CD14-positive monocyte (primary cell): Measurements from ENCODE around the gene RPS6KB2. TPM values are rescaled to one million over a fixed set of nuclear protein-coding genes. Genes with fewer than 3 reads are reported as not detected.
"Not testable (repeated sequence)": the region's sequence is repeated elsewhere in the genome, so short reads cannot be mapped to it uniquely, and the experiment has no call there.

Experiments used
- DNase-seq, 3 donors: peaks; one replicate each; pipeline ENCODE4 v3.0.0-alpha.2; 2011 to 2022
- H2AFZ ChIP-seq: 2 replicates; pipeline ENCODE4 v1.6.0; 2012; ENCODE audit warnings: mild to moderate bottlenecking, low read depth, low read length, inconsistent platforms; ENCODE audit not compliant: insufficient read depth, poor library complexity, severe bottlenecking
- H3K27ac ChIP-seq, 2 donors: 1 replicate in 1 of 2; 2 replicates in 1 of 2; pipeline ENCODE4 v1.5.1; 2012 to 2013; ENCODE audit warnings: low read length in 2 of 2, control low read depth in 1 of 2, inconsistent platforms in 1 of 2, low read depth in 1 of 2, mild to moderate bottlenecking in 1 of 2
- H3K27me3 ChIP-seq, 2 donors: one replicate each; pipeline versions ENCODE4 v1.6.0 to v1.6.1; 2011 to 2013; ENCODE audit warnings: low read length in 2 of 2; ENCODE audit not compliant: control insufficient read depth in 2 of 2, insufficient read depth in 2 of 2
- H3K36me3 ChIP-seq, 2 donors: replicated peaks in 1 of 2; 1 replicate in 1 of 2; 2 replicates in 1 of 2; pipeline versions ENCODE4 v1.5.1 to v1.6.1; 2012 to 2013; ENCODE audit warnings: low read length in 2 of 2, control low read depth in 1 of 2, inconsistent platforms in 1 of 2, mild to moderate bottlenecking in 1 of 2; ENCODE audit not compliant: insufficient read depth in 2 of 2, control insufficient read depth in 1 of 2
- H3K4me1 ChIP-seq, 2 donors: 1 replicate in 1 of 2; 2 replicates in 1 of 2; pipeline versions ENCODE4 v1.5.1 to v1.6.1; 2012 to 2013; ENCODE audit warnings: low read length in 2 of 2, control low read depth in 1 of 2, inconsistent platforms in 1 of 2, mild to moderate bottlenecking in 1 of 2, moderate library complexity in 1 of 2; ENCODE audit not compliant: insufficient read depth in 2 of 2, control insufficient read depth in 1 of 2
- H3K4me2 ChIP-seq: replicated peaks from 2 replicates; pipeline ENCODE3; 2012; ENCODE audit warnings: low read length, moderate library complexity, mild to moderate bottlenecking; ENCODE audit not compliant: poor library complexity, severe bottlenecking; ENCODE audit errors: extremely low read depth
- H3K4me3 ChIP-seq, 3 experiments: fragments of 200-600 bp in 1 of 3; sonication (generic) in 1 of 3; replicated peaks in 1 of 3; 1 replicate in 2 of 3; 2 replicates in 1 of 3; pipeline ENCODE4 v1.5.1; 2011 to 2013; ENCODE audit warnings: low read length in 3 of 3, mild to moderate bottlenecking in 3 of 3, control low read depth in 2 of 3, low read depth in 2 of 3, inconsistent platforms in 1 of 3, moderate library complexity in 1 of 3
- H3K79me2 ChIP-seq: 2 replicates; pipeline ENCODE4 v1.6.0; 2012; ENCODE audit warnings: mild to moderate bottlenecking, control low read depth, inconsistent platforms, low read length, moderate library complexity; ENCODE audit not compliant: insufficient read depth
- H3K9ac ChIP-seq: 2 replicates; pipeline ENCODE4 v1.6.0; 2017; ENCODE audit warnings: low read length, mild to moderate bottlenecking; ENCODE audit not compliant: insufficient read depth, poor library complexity, severe bottlenecking
- H3K9me3 ChIP-seq, 2 donors: replicated peaks in 1 of 2; 1 replicate in 1 of 2; 2 replicates in 1 of 2; pipeline versions ENCODE4 v1.5.1 to v1.6.1; 2012 to 2013; ENCODE audit warnings: low read length in 2 of 2, control low read depth in 1 of 2; ENCODE audit not compliant: control insufficient read depth in 1 of 2, insufficient read depth in 1 of 2
- H4K20me1 ChIP-seq: 2 replicates; pipeline ENCODE4 v1.6.0; 2012; ENCODE audit warnings: mild to moderate bottlenecking, low read length, control low read depth, moderate library complexity; ENCODE audit not compliant: insufficient read depth
- H3K27ac Mint-ChIP-seq, 7 donors: one replicate each; pipeline ENCODE4 v1.8.0; 2020; ENCODE audit warnings: mild to moderate bottlenecking in 7 of 7, mixed read lengths in 7 of 7, moderate library complexity in 6 of 7, inconsistent platforms in 2 of 7
- H3K27me3 Mint-ChIP-seq, 3 donors: one replicate each; pipeline ENCODE4 v1.8.0; 2021 to 2022; ENCODE audit warnings: low read depth in 3 of 3, mild to moderate bottlenecking in 3 of 3, mixed read lengths in 3 of 3, moderate library complexity in 3 of 3, inconsistent platforms in 1 of 3
- H3K36me3 Mint-ChIP-seq, 2 donors: one replicate each; pipeline ENCODE4 v1.8.0; 2020; ENCODE audit warnings: mixed read lengths in 2 of 2, inconsistent platforms in 1 of 2, mild to moderate bottlenecking in 1 of 2
- H3K4me1 Mint-ChIP-seq: one replicate; pipeline ENCODE4 v1.8.0; 2020; ENCODE audit warnings: mild to moderate bottlenecking, mixed read lengths
- H3K4me3 Mint-ChIP-seq, 2 donors: one replicate each; pipeline ENCODE4 v1.8.0; 2020; ENCODE audit warnings: mild to moderate bottlenecking in 2 of 2, mixed read lengths in 2 of 2, moderate library complexity in 1 of 2
- H3K9me3 Mint-ChIP-seq, 7 donors: one replicate each; pipeline ENCODE4 v1.8.0; 2020 to 2022; ENCODE audit warnings: mixed read lengths in 7 of 7, mild to moderate bottlenecking in 6 of 7, moderate library complexity in 6 of 7, inconsistent platforms in 2 of 7
- WGBS: methylation state at CpG from one replicate; pipeline ENCODE4 v1.1.5; 2013; ENCODE audit warnings: missing lambda C conversion rate; ENCODE audit not compliant: insufficient coverage; 5-methylcytosine and 5-hydroxymethylcytosine counted together
- intact Hi-C, 2 donors: fragments of 100-400 bp; cut with micrococcal nuclease; formaldehyde crosslinking; loops; one replicate each; pipeline versions ENCODE4 v1.15.0 to v1.15.1; 2023
- polyA plus RNA-seq, 3 donors: library from polyadenylated mRNA; depleted of rRNA in 1 of 3; unstranded in 2 of 3; stranded (reverse) in 1 of 3; fragments of 300-500 nt in 2 of 3; fragments of >200 nt in 1 of 3; fragmentation: Illumina TruSeq in 2 of 3; gene quantifications; 1 replicate in 2 of 3; 2 replicates in 1 of 3; pipeline ENCODE4 v1.2.3, GENCODE V29; 2012 to 2021
- TF ChIP-seq, protein P1 (sequence below): fragments of 200-600 bp; IDR thresholded peaks from one replicate; pipeline ENCODE4 v1.8.0; 2022; ENCODE audit warnings: antibody characterized with exemption, mild to moderate bottlenecking

Gene RPS6KB2
- polyA plus RNA-seq, 3 donors: 51.6 to 101 (median 53.8) TPM

- H4K20me1 ChIP-seq: no peaks in the 10 kb centered on the region
- H3K79me2 ChIP-seq: peaks cover 7% of the 10 kb centered on the region
- peak overlapping the region; percentile 87 for H3K9ac ChIP-seq
- H3K4me2 ChIP-seq: peak overlapping the region; percentile 97
- peak overlapping the region; percentile 80 to 85 (median 82) for H3K4me3 ChIP-seq
- Mint-ChIP-seq H3K4me1 (peaks cover 39% of the 10 kb centered on the region), H3K9me3 (peaks cover 0 to 2% (median 0%) of the 10 kb centered on the region in 7 donors), H3K36me3 (peaks cover 0 to 2% of the 10 kb centered on the region in 2 donors), H3K27ac (peak overlapping the region; percentile 94 to 98 (median 96)), H3K27me3 (peaks cover 2 to 12% (median 4%) of the 10 kb centered on the region in 3 donors), H3K4me3 (peak overlapping the region; percentile 79 to 86)
- H3K9me3 ChIP-seq: no peaks in the 10 kb centered on the region
- peak overlapping the region; percentile 86 for H2AFZ ChIP-seq
- H3K27ac ChIP-seq: peak overlapping the region; percentile 79 to 87
- H3K36me3 ChIP-seq: no peaks in the 10 kb centered on the region
- H3K4me1 ChIP-seq: peaks cover 38 to 55% of the 10 kb centered on the region in 2 donors
- H3K27me3 ChIP-seq: no peaks in the 10 kb centered on the region
- intact Hi-C loops: loop anchor here (2.0 to 5.0 kb wide), 4 partner anchors 36 to 62 kb away; partner anchors contain the start of genes RPS6KB2 (in 2 of the 2), PPP1CA (in 1 of the 2) and TBC1D10C (in 1 of the 2)
- 8% methylated on average over 31 of the region's 56 CpGs for WGBS
- TF ChIP-seq, protein P1, sequence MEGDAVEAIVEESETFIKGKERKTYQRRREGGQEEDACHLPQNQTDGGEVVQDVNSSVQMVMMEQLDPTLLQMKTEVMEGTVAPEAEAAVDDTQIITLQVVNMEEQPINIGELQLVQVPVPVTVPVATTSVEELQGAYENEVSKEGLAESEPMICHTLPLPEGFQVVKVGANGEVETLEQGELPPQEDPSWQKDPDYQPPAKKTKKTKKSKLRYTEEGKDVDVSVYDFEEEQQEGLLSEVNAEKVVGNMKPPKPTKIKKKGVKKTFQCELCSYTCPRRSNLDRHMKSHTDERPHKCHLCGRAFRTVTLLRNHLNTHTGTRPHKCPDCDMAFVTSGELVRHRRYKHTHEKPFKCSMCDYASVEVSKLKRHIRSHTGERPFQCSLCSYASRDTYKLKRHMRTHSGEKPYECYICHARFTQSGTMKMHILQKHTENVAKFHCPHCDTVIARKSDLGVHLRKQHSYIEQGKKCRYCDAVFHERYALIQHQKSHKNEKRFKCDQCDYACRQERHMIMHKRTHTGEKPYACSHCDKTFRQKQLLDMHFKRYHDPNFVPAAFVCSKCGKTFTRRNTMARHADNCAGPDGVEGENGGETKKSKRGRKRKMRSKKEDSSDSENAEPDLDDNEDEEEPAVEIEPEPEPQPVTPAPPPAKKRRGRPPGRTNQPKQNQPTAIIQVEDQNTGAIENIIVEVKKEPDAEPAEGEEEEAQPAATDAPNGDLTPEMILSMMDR: no peak
- DNase-seq: peak; percentile 81 to 85 (median 84)
Measured at GRCh38 chr11:67464411-67465188, 36.3 kb downstream of the RPS6KB2 start.

GRCh38 chr11:67465189-67465510 is 36.9 kb downstream of the RPS6KB2 start:
- Mint-ChIP-seq H3K27ac (peak overlapping the region in 5 of 7 donors; percentile 86 to 98 (median 96)), H3K4me1 (peaks cover 34% of the 10 kb centered on the region), H3K9me3 (peaks cover 0 to 2% (median 0%) of the 10 kb centered on the region in 7 donors), H3K27me3 (peaks cover 2 to 12% (median 4%) of the 10 kb centered on the region in 3 donors), H3K36me3 (peaks cover 0 to 2% of the 10 kb centered on the region in 2 donors), H3K4me3 (peak overlapping the region; percentile 79 to 86)
- Histone ChIP-seq H3K4me2 (peak overlapping the region; percentile 97), H3K27ac (peak overlapping the region; percentile 79 to 87), H3K36me3 (no peaks in the 10 kb centered on the region), H3K4me3 (peak overlapping the region; percentile 80 to 85 (median 82)), H4K20me1 (no peaks in the 10 kb centered on the region), H2AFZ (peak overlapping the region; percentile 86), H3K27me3 (no peaks in the 10 kb centered on the region), H3K9ac (peak overlapping the region; percentile 87), H3K4me1 (peaks cover 33 to 53% of the 10 kb centered on the region in 2 donors), H3K9me3 (no peaks in the 10 kb centered on the region), H3K79me2 (peaks cover 7% of the 10 kb centered on the region)
- TF ChIP-seq, protein P1: no peak
- intact Hi-C loops: loop anchor here (2.0 to 5.0 kb wide), 4 partner anchors 36 to 63 kb away; partner anchors contain the start of genes RPS6KB2 (in 2 of the 2), PPP1CA (in 1 of the 2) and TBC1D10C (in 1 of the 2)
- DNase-seq: no peak
- 62% methylated on average over 3 of the region's 3 CpGs for WGBS

DNA sequence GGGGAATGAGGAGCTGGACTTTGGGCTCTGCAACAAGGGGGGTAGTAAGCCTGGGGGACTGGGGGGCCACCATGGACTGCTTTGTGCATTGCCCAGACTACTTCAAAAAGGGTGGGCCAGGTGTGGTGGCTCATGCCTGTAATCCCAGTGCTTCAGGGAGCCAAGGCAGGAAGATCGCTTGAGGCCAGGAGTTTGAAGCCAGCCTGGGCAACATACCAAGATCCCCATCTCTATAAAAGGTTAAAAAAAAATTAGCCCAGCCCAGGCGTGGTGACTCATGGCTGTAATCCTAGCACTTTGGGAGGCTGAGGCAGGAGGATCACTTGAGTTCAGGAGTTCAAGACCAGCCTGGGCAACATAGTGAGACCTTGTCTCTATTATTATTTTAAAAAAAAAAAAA is 37.2 kb downstream of the RPS6KB2 start:
- Histone ChIP-seq H3K9ac (peak overlapping the region; percentile 87), H3K4me1 (peaks cover 32 to 52% of the 10 kb centered on the region in 2 donors), H3K27ac (peak overlapping the region in 1 of 2 donors; percentile 87), H2AFZ (peak overlapping the region; percentile 86), H3K4me2 (peak overlapping the region; percentile 97), H3K4me3 (peak overlapping the region in 1 of 3 experiments; percentile 85)
- Mint-ChIP-seq H3K27ac (peak overlapping the region in 5 of 7 donors; percentile 70 to 98 (median 94)), H3K4me3 (peak overlapping the region in 1 of 2 donors; percentile 86), H3K27me3 (peaks cover 2 to 13% (median 4%) of the 10 kb centered on the region in 3 donors), H3K4me1 (peaks cover 33% of the 10 kb centered on the region)
- intact Hi-C loops: loop anchor here (2.0 to 5.0 kb wide), 4 partner anchors 37 to 63 kb away; partner anchors contain the start of genes RPS6KB2 (in 2 of the 2), PPP1CA (in 1 of the 2) and TBC1D10C (in 1 of the 2)
- not testable (repeated sequence) for H3K36me3 Mint-ChIP-seq, H3K9me3 ChIP-seq, H4K20me1 ChIP-seq, H3K27me3 ChIP-seq, H3K79me2 ChIP-seq, H3K9me3 Mint-ChIP-seq, DNase-seq, H3K36me3 ChIP-seq
- no CpG with 5 or more reads among the region's 2 CpGs for WGBS
